ENCODE measurements around the gene DYNC1H1.

The DYNC1H1 gene

DNA sequence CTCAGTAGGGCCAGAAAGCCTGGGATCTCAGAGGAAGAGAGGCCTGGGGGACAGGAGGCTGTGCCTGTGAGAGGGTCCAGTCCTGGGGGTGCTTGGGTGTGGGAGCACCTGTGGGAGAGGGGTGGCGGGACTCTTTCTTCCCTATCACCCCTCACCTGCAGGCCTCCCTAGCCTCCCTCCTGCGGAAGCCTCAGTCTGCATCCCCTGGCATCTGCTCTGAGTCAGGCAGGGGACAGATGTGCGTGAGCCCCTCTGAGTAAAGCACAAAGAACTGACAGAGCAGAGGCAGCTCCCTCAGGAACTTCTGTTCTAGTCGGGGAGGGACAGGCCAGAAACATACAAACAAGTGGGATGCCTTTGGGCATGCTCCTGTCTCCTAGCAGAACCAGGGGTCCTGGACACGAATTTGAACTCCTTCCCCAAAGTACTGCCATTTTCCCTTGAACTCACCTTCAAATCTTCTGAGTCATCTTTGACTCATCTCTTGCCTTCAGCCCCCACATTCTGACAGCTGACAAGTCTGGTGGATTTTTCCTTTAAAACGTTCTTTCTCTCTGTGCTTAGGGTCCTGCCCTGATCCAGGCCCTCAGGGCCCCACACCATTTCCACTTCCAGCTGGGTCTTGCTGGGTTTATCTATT is 131.0 kb downstream of the DYNC1H1 start:
- no peak for DNase-seq

GRCh38 chr14:102095871-102096568 is 131.6 kb downstream of the DYNC1H1 start:
- no peak for DNase-seq

GRCh38 chr14:102096569-102097188 is 132.3 kb downstream of the DYNC1H1 start:
- peak; percentile 87 for DNase-seq

DNA sequence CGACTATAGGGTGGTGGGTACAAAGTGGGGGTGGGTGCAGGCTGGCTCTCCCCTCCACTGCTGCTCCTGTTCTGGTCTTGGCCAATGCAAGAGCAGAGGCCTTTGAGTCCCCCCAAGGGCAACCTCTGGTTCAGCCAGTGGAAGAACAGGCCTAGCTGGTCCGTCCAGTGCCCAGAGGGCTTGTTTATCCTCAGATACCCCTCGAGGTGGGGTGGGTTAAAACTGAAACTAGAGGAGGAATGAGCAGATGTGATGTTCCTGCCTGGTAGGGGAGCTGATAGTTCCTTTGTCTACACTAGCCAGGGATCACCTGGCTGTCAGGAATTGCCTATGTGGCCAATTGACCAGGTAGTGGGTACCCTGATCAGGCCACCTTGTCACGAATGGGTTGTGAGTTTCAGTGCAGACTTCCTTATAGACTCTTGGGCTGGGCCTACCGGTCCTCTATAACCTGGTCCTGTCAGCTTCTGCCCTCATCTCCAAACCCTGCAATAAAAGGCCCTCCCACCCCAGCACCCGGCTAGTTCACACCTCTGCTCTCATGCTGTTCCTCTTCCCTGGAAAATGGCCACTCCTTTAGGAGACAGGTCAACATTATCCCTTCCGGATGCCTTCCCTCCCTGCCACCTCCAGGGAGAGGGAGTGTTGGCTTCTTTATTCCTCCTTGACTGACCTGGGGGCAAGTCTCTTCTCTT is 133.2 kb downstream of the DYNC1H1 start:
- DNase-seq = no peak

- DNase-seq = no peak
Measured at GRCh38 chr14:102103062-102103695, 138.8 kb downstream of the DYNC1H1 start.

- no peak for DNase-seq
Measured at GRCh38 chr14:102105369-102105768, 141.0 kb downstream of the DYNC1H1 start.
